G401.6 (cell line): ENCODE results near the gene P3H2.

Experiments used
- FAIRE-seq: peaks from 2 replicates; lab custom pipeline; 2012; peaks lifted over from hg19 to GRCh38; lab: Jason Lieb, UNC

The P3H2 gene

DNA sequence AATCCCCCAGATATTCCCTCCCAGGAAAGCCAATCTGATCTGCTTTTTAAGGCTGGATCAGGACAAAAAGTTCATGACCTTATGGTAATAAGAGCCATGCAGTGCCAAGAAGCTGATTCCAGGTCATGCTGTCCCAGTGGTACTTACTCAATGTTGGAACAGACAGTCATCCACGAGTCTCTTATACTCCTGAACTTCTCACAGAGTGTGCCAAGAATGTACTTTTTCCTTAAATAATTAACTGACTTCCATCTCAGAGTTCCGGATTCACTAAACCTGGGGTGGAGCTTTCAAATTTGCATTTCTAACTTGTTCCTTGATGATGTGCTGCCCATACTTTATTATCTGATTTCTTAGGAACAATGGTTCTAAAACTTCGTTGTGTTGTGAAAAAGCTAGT lies 3.4 kb upstream of the P3H2 start:
- FAIRE-seq = no peak

- no peak for FAIRE-seq
These were observed 1.6 kb upstream of the P3H2 start for GRCh38 chr3:190122198-190122771.

DNA sequence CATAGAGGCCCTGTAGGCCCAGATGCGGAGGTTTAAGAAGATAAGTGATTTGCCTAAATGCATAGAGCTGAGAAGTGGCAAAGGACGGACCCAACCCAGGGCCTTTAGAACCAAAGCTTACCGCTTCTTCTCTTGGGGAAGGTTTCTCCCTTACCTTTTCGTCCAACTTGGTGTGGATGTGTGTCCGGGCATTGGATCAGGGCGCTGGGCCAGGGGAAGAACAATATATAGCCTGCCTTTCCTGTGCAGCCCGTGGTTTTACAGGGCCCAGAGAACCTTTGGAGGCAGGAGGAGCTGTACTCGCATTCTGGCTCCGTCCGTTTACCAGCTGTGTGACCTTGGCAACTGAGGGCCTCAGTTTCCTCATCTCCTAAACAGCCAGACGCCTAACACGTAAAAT lies 686 bp upstream of the P3H2 start:
- no peak for FAIRE-seq

DNA sequence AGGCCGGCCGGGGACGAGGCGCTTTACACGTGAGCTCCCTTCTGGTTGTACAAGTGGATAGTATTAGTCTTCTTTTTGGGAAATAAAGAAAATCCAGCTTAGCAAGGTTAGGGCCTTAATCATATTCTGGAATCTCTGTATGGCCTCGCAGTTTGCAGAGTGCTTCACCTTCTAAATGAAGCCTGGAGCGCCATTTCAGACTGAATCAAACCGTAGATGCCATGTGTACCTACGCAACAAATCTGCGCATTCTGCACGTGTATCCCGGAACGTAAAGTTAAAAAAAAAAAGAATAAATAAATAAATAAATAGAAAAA lies 322 bp upstream of the P3H2 start:
- FAIRE-seq = no peak

DNA sequence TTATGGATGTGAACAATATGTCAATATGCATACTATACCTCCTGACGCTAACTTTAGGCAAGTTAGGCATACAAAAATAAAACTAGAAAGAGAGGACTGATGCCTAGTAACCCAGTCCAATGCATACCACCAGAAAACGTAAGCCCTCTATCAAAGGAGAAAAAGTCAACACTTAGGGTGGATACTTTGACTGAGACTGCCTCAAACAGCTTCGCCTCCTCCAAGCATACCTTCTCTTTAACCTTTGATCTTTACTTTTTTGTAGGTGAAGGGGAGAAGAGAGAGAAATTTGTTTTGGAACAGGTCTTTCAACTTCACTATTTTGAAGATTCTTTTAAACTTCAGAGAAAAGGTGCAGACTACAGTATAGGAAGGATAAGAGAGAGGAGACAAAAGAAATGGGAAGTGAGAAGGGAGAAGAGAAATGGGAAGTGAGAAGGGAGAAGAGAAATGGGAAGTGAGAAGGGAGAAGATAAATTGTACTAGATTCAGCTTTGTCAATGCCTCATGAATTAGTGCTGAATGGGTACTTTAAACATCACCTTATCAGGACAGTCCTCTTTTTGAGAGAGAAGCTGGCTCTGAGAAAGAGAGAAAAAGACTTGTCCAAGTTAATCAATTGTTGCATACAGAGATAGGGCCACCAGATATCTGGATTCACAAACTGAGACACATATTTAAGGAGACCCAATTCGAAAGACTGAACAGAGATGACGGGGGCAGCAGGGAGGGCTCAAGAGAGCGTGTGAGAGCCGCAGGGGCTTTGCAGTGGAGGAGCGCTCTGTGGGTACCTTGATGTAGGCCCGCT lies 1.0 kb downstream of the P3H2 start:
- FAIRE-seq = peak; percentile 52

DNA sequence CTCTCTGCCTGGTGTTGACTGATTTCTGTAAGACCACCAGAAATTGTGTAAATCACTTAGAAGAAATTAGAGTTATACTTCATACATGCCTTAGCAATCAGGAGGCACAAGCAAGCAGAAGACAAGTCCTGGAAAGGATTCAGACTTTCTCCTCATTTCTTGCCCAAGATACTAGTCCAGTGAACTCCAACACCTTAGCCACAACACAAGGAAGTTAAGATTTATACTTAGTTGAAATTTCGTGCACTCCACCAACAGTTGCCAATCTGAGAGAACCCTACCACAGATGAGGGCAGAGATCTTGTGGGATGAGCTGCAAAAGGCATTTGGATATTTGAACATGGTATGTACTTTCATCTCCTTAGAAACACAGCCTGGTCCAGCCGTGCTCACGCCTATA lies 2.3 kb downstream of the P3H2 start:
- no peak for FAIRE-seq

DNA sequence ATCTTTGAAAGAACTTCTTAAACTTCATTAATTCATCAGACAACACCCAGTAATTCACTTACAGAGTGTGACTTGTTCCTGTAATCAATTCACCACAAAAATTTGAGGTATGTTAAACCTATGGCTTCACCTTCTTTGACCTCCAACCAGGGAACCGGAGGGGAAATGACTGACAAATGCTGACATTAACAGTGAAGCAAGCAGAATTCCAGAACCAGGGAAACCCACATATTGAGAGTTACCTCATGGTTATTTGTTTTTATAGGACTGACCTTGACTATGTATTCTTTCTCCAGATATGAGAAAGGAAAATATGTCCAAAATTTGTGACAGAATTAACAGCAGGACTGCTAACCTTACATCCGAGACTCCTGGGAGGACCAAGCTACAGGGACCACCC lies 2.7 kb downstream of the P3H2 start:
- FAIRE-seq = peak; percentile 92

DNA sequence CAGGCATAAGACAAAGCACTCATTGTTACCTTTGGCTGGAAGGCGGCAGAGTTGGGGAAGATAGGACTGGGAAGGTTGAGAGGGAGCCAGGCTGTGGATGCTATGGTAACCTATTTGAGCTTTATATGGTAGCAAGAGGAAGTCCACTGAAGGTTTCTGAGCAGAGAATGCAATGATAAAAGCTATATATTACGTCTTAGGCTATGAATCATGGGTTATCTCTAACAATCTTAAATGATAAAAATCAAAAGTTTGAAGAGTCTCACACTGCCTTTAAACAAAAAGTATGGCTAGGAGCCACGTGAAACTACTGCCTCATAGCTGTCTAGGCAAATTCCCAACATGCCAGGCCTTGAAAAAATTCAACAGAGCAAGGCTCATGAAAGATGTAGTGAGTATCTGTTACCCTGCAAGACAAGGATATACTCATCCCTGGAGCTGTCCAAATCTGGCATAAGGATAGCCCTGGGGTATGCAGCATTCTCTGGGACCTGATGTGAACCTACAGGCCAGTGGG lies 4.1 kb downstream of the P3H2 start:
- FAIRE-seq = no peak

- no peak for FAIRE-seq
These were observed 9.9 kb downstream of the P3H2 start for GRCh38 chr3:190110826-190111225.

GRCh38 chr3:190109441-190109840 lies 11.3 kb downstream of the P3H2 start:
- no peak for FAIRE-seq

- FAIRE-seq = peak; percentile 84
These were observed 11.9 kb downstream of the P3H2 start for GRCh38 chr3:190108804-190109203.

- FAIRE-seq = no peak
These were observed 14.8 kb downstream of the P3H2 start for GRCh38 chr3:190105876-190106275.

DNA sequence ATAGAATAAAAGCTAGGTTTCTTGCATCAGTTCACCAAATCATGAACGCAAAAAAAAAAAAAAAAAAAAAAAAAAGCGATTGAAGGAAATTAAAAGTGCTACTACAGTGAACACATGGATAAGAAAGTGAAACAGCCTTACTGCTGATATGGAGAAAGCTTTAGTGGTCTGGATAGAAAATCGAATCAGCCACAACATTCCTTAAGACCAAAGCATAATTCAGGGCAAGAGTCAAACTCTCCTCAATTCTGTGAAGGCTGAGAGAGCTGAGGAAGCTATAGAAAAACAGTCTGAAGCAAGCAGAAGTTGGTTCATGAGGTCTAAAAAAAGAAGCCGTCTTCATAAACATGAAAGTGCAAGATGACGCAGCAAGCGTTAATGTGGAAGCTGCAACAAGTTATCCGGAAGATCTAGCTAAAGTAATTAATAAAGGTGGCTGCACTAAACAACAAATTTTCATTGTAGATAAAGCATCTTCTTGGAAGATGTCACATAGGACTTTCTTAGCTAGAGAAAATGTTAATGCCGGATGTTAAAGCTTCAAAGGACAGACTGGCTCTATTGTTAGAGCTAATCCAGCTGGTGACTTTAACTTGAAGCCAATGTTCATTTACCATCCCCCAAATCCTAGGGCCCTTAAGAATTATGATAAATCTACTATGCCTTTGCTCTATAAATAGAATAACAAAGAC lies 19.2 kb downstream of the P3H2 start:
- FAIRE-seq = peak; percentile 77

- peak; percentile 3 for FAIRE-seq
These were observed 21.6 kb downstream of the P3H2 start for GRCh38 chr3:190099099-190099498.

DNA sequence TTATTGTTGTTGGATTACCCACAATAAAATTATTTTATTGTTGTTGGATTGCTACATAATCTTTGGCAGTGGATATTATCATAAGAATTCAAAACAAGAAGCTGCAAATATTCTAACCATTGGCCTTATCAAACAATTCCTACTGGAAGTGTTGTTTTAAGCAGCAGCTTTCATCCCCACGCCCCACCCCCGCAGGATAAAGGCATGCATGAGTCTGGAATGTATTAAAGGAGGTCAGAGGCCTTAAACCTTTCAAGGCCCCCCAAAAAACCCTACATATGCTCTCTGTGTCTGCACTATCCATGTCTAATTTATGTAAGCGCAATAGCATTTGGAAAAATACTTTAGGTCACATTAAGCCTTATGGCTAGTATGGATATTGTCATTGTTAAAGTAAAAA lies 23.1 kb downstream of the P3H2 start:
- FAIRE-seq = no peak

DNA sequence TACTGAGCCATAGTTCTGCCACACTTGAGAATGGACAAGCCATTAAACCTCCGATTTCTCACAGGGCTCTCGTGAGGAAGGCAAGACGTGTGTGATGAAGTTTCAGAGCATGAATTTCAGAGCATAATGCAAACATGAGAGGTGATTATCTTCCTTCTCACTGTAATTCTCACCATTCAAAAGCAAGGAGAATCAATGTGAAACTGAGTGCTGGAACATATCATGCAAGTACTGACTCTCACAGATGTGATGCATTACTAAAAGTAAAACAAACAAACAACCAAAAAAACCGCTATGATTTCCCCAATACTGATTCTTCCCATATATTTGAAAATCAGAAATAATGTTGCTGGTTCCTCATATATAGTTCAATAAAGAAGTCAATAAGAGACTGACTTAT lies 23.7 kb downstream of the P3H2 start:
- FAIRE-seq = no peak

- no peak for FAIRE-seq
These were observed 24.4 kb downstream of the P3H2 start for GRCh38 chr3:190096345-190096744.

DNA sequence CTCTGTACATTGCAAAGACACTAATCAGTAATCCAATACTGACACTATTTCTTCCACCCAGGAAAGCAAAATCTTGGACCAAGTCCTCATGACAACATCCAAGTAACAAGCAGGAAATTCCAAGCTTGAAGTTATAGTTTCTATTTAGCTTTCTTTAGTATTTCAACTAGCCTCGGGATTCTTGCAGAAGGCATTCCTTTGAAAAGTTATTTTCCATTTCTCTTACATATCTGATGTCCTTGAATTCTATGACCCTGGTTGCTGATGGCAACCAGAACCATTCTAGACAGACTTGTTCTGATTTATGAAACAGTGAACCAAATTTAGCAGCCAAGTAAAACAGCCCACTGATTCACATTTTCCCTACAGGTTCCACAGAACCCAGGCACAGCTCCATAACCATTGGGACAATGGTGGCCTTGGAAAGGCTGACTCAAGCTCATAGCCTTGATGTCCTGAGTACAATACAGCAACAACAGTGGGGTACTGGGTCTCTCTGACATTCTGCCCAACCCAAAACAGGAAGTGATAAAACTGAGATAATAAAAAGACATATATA lies 26.5 kb downstream of the P3H2 start:
- no peak for FAIRE-seq

- FAIRE-seq = no peak
These were observed 28.4 kb downstream of the P3H2 start for GRCh38 chr3:190092250-190092649.

DNA sequence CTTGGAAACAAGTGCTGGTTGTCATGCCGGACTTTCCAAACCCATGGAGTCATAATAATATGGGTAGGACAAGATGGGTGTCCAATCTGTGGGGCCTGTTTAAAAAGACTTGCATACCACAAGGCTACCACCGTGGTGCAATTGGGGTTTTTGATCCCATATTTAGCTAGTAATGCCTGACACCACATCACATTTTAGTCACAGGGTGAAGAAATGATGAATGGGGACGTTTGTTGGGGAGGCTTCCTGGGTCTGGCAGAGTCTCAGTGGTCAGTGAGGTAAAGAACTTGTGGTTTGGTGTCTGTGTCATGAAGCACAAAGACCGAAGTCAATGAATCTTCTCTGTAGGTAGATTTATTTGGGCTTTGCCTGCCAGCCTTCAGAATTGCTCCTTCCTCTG lies 31.0 kb downstream of the P3H2 start:
- no peak for FAIRE-seq

DNA sequence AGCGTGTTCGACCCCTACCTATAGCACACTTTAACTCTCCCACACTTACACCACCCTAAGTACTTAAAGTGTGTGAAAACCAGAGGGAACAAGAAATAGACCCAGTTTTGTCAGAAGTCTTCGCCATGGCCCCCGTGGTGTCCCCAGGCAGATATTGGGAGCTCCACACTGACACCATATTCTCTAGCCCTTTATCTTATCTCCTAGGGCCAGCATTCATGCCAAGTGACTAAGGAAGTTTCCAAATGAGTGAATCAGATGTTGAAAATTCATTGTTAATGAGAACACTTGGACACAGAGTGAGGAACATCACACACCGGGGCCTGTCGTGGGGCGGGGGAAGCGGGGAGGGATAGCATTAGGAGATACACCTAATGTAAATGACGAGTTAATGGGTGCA lies 31.8 kb downstream of the P3H2 start:
- no peak for FAIRE-seq

DNA sequence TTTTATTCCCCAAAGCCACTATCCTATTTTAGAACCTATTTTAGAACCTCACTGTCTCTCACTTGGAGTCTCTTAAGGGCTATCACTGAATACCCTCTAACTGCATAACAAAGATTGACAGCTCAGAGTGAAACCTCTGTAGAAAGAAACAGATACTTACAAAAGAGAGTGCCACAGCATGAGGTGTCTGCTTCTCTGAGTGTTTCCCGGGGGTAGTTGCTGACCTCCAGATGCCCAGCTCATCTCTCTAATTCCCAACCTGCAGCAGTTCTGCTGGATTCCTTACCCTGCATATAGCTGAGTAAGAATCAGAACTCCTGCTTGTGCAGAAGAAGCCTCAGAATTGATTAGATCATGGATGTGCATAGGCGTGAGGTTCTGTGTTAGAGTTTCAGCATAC lies 34.5 kb downstream of the P3H2 start:
- FAIRE-seq = no peak

DNA sequence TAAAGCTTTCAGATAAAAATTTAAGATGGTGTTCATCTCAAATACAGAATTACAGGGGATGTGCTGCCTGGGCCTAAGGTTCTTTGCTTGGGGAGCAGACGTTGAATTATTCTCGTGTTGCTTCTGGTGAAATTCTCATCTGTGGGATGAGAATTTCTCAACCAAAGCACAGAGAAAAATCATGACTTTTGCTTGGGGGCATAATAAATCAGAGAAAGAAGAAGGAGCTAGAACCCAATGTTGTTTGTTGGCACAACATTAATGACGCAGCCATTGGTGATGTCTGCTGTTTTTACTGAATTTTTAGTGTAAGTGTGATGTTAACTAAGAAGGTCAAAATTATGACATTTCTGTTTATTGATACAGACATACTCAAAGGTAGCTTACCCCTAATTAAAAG lies 35.7 kb downstream of the P3H2 start:
- FAIRE-seq = no peak
